Measurements from ENCODE around the gene TBCD.

DNA sequence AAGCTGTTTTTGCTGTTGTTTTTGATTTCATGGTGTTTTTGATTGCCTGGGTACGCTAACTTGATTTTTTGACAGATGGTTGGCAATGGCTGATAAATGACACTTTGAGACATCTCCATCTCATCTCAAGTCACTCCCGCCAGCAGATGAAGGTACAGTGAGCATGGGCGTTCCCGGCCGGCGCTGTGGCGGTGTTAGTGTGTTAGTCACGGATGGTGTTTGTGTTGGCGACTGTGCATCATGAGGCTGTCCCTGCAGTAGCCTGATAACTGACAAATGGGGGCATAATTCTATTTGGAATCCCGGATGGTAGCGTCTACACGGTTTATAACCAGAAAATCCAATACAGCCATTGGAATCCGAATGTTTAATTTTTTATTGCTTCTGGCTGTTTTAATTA is 169.6 kb downstream of the TBCD start:
- TF ChIP-seq, protein P1, sequence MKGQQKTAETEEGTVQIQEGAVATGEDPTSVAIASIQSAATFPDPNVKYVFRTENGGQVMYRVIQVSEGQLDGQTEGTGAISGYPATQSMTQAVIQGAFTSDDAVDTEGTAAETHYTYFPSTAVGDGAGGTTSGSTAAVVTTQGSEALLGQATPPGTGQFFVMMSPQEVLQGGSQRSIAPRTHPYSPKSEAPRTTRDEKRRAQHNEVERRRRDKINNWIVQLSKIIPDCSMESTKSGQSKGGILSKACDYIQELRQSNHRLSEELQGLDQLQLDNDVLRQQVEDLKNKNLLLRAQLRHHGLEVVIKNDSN (CRISPR knock-in tag; IDR thresholded peaks at IDR 0.05) = no peak
- TF ChIP-seq JUN (CRISPR knock-in tag; IDR thresholded peaks at IDR 0.05) (no peak), CTCF (IDR thresholded peaks at IDR 0.05) (no peak), PREB (CRISPR knock-in tag; IDR thresholded peaks at IDR 0.05; ENCODE audit: borderline replicate concordance) (no peak), ZNF138 (CRISPR knock-in tag; conservative IDR thresholded peaks at IDR 0.05) (no peak)
- TF ChIP-seq, protein P2, sequence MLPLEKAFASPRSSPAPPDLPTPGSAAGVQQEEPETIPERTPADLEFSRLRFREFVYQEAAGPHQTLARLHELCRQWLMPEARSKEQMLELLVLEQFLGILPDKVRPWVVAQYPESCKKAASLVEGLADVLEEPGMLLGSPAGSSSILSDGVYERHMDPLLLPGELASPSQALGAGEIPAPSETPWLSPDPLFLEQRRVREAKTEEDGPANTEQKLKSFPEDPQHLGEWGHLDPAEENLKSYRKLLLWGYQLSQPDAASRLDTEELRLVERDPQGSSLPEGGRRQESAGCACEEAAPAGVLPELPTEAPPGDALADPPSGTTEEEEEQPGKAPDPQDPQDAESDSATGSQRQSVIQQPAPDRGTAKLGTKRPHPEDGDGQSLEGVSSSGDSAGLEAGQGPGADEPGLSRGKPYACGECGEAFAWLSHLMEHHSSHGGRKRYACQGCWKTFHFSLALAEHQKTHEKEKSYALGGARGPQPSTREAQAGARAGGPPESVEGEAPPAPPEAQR (CRISPR knock-in tag; IDR thresholded peaks at IDR 0.05) = no peak
- TF ChIP-seq, protein P3, sequence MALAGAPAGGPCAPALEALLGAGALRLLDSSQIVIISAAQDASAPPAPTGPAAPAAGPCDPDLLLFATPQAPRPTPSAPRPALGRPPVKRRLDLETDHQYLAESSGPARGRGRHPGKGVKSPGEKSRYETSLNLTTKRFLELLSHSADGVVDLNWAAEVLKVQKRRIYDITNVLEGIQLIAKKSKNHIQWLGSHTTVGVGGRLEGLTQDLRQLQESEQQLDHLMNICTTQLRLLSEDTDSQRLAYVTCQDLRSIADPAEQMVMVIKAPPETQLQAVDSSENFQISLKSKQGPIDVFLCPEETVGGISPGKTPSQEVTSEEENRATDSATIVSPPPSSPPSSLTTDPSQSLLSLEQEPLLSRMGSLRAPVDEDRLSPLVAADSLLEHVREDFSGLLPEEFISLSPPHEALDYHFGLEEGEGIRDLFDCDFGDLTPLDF (CRISPR knock-in tag; IDR thresholded peaks at IDR 0.05) = no peak
- TF ChIP-seq, protein P4, sequence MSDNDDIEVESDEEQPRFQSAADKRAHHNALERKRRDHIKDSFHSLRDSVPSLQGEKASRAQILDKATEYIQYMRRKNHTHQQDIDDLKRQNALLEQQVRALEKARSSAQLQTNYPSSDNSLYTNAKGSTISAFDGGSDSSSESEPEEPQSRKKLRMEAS (CRISPR knock-in tag; IDR thresholded peaks at IDR 0.05) = no peak
